Coronary artery (tissue), 2 donors: Measurements from ENCODE around the gene NNMT.
A peak's percentile ranks its signal among the peaks of the same experiment; 100 is the strongest.

Experiments
- DNase-seq: peaks from one replicate; pipeline ENCODE4 v3.0.0-alpha.2; 2017; ENCODE audit warnings: low spot score
- H3K27ac ChIP-seq, 2 donors: fragments of 200-600 bp; sonication (generic); one replicate each; pipeline ENCODE4 v1.5.1; 2016 to 2019
- H3K4me3 ChIP-seq: fragments of 200-600 bp; sonication (generic); 2 replicates; pipeline ENCODE4 v1.5.1; 2016; ENCODE audit warnings: mild to moderate bottlenecking, moderate library complexity
- CTCF ChIP-seq: fragments of 200-600 bp; sonication (generic); IDR thresholded peaks from one replicate; pipeline ENCODE4 v1.5.1; 2019; ENCODE audit warnings: antibody characterized with exemption

Gene NNMT

GRCh38 chr11:114258696-114259095 lies 37.5 kb upstream of the NNMT start:
- Histone ChIP-seq H3K4me3 (peak overlapping the region; percentile 53), H3K27ac (peak overlapping the region; percentile 78 to 89)
- no peak for DNase-seq
- TF ChIP-seq CTCF, result no peak

- TF ChIP-seq CTCF, result no peak
- peak overlapping the region; percentile 8 for H3K4me3 ChIP-seq
- H3K27ac ChIP-seq, result peak overlapping the region; percentile 78 to 89
- no peak for DNase-seq
Measured at GRCh38 chr11:114259124-114259526, 37.1 kb upstream of the NNMT start.

- Histone ChIP-seq H3K4me3 (peak overlapping the region; percentile 8), H3K27ac (peak overlapping the region; percentile 78 to 89)
- TF ChIP-seq CTCF, result no peak
- no peak for DNase-seq
Measured at GRCh38 chr11:114259551-114259983, 36.6 kb upstream of the NNMT start.

DNA sequence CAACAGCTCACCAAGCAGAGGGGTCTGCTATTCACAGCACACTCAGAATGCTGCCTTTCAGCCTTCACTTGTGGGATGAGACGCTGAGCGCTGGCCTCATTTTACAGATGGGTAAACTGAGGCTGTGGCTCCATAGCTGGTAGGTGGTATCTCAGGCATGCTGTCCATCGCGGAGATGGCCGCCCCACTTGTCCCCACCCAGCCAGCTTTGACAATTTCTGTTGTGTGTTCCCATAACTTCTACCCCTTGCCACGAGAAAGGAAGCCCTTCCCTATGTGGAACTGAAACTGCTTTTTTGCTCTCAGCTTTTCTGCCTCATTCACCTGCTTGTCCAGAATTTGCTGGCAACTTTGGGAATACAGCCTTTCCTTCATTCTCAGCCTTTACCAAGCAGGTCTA lies 36.1 kb upstream of the NNMT start:
- Histone ChIP-seq H3K4me3 (peak overlapping the region; percentile 19), H3K27ac (peak overlapping the region; percentile 78 to 89)
- DNase-seq, result no peak
- TF ChIP-seq CTCF, result no peak

- DNase-seq, result no peak
- H3K4me3 ChIP-seq, result peak overlapping the region; percentile 19
- TF ChIP-seq CTCF, result no peak
- peak overlapping the region; percentile 78 to 89 for H3K27ac ChIP-seq
Measured at GRCh38 chr11:114260483-114260882, 35.7 kb upstream of the NNMT start.

GRCh38 chr11:114261791-114262190 lies 34.4 kb upstream of the NNMT start:
- Histone ChIP-seq H3K27ac (peak overlapping the region in 1 of 2 donors; percentile 22), H3K4me3 (no peak overlapping the region)
- no peak for TF ChIP-seq CTCF
- no peak for DNase-seq

DNA sequence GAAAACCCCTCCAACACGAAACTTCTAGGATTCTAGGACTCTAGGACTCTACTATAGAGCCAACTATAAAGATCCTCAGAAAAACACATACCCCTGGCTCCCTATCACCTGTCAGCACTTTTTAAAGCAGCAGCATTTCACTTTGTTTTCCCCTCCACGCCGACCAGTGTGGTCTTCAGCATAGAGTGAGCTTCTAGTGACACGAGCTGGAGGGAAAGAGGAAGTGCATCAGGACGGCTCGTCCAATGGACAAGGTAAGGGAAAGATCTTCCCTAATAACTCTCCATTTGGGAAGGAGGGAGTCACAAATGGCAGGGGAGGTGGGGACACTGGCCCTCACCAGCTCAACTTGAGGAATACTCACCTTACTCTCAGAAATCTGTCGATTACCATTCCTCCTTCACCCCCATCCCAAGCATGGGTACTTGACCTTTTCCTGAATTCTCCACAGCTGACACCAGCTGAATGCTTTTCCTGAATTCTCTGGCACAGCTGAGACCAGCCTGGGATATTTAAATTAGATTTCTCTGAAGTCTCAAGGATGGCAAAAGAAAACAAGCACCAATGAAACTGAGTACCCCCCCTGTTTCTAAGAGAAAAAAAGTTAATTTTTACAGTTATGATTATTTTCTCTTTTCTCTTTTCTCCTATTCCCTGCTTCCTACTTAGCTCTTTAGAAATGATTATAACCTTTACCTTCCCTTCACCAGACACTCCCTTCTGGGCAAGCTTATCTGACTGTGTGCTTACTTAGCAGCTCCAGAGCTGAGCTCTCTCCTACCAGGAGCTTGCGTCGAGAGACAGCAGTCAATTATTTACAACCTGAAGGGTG lies 33.3 kb upstream of the NNMT start:
- DNase-seq, result no peak
- H3K4me3 ChIP-seq, result no peak overlapping the region
- TF ChIP-seq CTCF, result no peak
- no peak overlapping the region for H3K27ac ChIP-seq
